Activated effector memory CD4-positive, alpha-beta T cell treated with anti-CD3 and anti-CD28 coated beads, Interleukin-2, amount 50 U/mL, for 16 hours (primary cell): ENCODE results near the gene PBX4.

Source experiments
- DNase-seq: peaks from one replicate; pipeline ENCODE4 v3.0.0-alpha.2; 2020

The PBX4 gene

DNA sequence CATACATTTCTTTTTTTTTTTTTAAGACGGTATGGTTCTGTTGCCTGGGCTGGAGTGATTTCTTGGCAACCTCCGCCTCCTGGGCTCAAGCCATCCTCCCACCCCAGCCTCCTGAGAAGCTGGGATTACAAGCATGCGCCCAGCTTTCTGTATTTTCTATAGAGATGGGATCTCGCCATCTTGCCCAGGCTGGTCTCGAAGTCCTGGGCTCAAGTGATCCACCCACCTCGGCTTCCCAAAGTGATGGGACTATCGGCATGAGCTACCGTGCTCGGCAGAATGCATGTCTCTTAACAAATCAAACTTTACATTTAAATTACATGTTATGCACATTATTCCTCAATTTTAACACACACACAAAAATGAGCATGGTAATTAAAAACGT lies 101.3 kb downstream of the PBX4 start:
- DNase-seq: no peak

DNA sequence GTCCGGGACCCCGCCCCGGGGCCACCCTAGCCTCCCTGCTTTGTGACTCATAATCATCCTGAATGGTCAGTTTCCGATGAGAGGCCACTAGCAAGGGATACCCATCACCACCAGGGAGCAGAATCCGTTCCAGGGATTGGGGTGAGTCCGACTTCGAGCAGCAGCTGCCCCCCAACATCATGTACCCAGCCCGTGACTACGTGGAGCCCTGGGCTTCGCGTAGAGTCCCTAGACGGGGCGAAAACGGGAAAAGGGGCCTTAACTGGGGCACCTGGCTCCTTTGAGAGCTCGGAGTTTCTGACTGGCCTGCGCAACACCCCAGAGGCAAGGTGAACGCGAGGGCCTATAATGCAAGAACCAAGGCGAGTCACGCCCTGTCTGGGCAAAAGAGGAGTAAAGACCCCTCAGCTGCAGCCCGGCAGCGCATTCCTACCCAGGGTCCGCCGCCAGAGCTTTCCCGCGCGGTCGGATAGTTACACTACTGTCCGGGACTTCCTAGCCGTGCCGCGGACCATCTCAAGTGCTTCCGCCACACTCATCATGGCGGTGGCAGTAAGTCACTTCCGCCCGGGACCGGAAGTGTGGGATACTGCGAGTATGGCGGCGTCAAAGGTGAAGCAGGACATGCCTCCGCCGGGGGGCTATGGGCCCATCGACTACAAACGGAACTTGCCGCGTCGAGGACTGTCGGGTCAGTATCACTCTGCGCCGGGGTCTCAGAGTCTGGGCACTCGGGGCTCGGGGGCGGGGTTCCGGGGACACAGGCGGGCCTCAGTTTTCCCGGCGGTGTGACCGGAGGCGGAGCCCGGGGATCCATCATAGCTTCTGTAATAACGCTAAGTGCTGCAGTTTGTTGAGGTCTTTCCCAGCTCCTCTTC lies 102.6 kb downstream of the PBX4 start, which contains the start of gene NDUFA13:
Gene NDUFA13 (plus strand): TSS at position 584 of the 878 bp plus-strand sequence. CDS start 14 bp downstream, at position 598.
- peak; percentile 98 for DNase-seq

DNA sequence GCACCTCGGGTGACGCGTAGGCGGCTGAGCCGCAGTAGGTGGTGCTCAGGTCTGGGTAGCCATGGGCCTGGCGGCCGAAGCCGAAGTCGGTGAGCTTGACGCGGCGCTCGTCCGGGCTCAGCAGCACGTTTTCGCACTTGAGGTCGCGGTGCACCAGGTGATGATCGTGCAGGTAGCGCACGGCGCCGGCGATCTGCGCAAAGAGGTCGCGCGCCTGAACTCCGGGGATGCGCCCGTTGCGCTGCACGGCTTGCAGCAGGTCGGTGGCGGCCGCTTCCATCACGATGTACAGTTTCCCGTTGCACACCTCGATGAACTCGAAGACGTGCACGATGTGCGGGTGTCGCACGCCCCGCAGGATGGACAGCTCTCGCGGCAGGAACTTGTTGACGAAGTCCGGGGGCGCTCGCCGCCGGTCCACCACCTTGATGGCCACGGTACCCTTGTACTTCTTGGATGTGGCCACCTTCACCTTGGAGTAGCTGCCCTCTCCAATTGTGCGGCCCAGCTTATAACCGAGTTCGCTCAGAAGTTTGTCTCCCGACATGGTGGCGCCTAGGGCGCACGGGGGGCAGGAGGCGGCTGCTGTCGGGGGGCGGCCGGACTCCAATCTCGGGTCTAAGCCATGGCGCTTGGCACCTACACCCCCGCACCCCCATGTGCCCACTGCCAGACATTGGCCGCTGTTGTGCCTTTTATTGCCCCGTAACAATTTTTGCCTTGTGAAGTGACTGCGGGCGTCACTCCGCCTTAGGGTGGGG lies 103.4 kb downstream of the PBX4 start, which contains the start of gene TSSK6:
Gene TSSK6 (minus strand): TSS at position 668 of the 761 bp plus-strand sequence. CDS start 121 bp downstream, at position 547.
- no peak for DNase-seq

DNA sequence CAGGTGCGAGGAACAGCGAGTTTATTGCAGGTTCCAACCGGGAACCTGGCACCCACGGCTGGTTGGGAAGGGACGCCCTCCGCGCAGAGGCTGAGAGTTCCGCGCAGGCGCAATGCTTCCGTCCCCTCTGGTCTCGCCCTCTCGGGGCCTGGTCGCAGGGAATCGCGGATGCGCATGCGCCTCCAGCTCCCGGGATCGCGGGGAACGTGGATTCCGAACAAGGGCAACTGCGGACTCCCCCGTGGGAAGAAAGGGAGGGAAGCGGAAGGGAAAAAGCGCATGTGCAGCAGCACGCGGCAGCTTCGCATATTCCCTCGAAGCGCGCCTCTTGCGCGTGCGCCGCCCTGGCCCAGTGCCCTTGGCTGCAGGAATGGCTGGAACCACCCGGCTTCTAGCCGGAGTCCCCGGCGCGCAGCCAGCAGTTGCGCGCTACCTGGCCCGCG lies 104.3 kb downstream of the PBX4 start:
- DNase-seq: no peak

DNA sequence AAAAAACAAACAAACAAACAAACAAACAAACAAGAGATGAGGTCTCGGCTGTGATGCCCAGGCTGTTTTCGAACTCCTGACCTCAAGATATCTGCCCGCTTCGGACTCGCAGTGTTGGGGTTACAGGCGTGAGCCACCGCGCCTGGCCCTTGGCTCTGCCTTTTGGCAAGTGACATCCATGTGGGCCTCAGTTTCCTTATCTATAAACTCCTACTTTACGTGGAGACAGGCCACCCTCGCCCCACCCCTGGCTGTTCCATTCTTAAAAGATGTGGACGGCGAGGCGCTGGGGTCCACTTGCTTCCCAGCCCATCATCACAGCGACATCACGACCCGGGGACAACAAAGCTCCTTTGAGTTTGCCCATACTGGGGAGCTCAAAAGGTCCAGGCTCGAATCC lies 104.8 kb downstream of the PBX4 start:
- DNase-seq: no peak
